Prostate gland (tissue), 2 donors: ENCODE measurements around the gene TMEM178B.

Source experiments
- CTCF ChIP-seq, 4 experiments: fragments of 200-600 bp in 2 of 4; fragments of 450-650 bp in 2 of 4; sonication (generic) in 2 of 4; IDR thresholded peaks; 1 replicate in 3 of 4; 2 replicates in 1 of 4; pipeline ENCODE4 v1.5.1; 2016 to 2019; ENCODE audit warnings: antibody characterized with exemption in 4 of 4, mild to moderate bottlenecking in 2 of 4, moderate library complexity in 2 of 4
- POLR2AphosphoS5 ChIP-seq: sonication (generic); formaldehyde crosslinking; IDR thresholded peaks from one replicate; pipeline ENCODE4 v1.6.1; 2017; ENCODE audit warnings: antibody characterized with exemption

GRCh38 chr7:141342621-141343408 is 269.0 kb downstream of the TMEM178B start:
- TF ChIP-seq POLR2AphosphoS5 (no peak), CTCF (IDR thresholded peaks at IDR 0.05) (no peak)
